GM23248 (cell line): ENCODE results near the gene HOXC13. TPM values are rescaled to one million over a fixed set of nuclear protein-coding genes. Genes with fewer than 3 reads are reported as not detected.

Source experiments
- DNase-seq: peaks from one replicate; pipeline ENCODE4 v3.0.0-alpha.2; 2015
- H2AFZ ChIP-seq: fragments of 200-600 bp; sonication (generic); 2 replicates; pipeline ENCODE4 v1.6.1; 2016; ENCODE audit warnings: antibody characterized with exemption
- H3F3A ChIP-seq: fragments of 200-600 bp; sonication (generic); 2 replicates; pipeline ENCODE4 v1.6.1; 2016; ENCODE audit warnings: mild to moderate bottlenecking, antibody characterized with exemption, mixed run types; ENCODE audit not compliant: insufficient read depth
- H3K27ac ChIP-seq: fragments of 200-600 bp; sonication (generic); 2 replicates; pipeline ENCODE4 v1.5.1; 2016; ENCODE audit warnings: mild to moderate bottlenecking
- H3K27me3 ChIP-seq: fragments of 200-600 bp; sonication (generic); replicated peaks from 2 replicates; pipeline ENCODE4 v1.6.1; 2016; ENCODE audit warnings: mild to moderate bottlenecking; ENCODE audit not compliant: insufficient read depth
- H3K36me3 ChIP-seq: fragments of 200-600 bp; sonication (generic); 2 replicates; pipeline ENCODE4 v1.6.1; 2016; ENCODE audit warnings: low read depth, mild to moderate bottlenecking
- H3K4me1 ChIP-seq: fragments of 200-600 bp; sonication (generic); 2 replicates; pipeline ENCODE4 v1.6.1; 2016; ENCODE audit warnings: mild to moderate bottlenecking; ENCODE audit not compliant: insufficient read depth
- H3K4me2 ChIP-seq: fragments of 200-600 bp; sonication (generic); one replicate; pipeline ENCODE4 v1.6.1; 2016; ENCODE audit warnings: mild to moderate bottlenecking; ENCODE audit not compliant: unreplicated experiment
- H3K4me3 ChIP-seq: fragments of 200-600 bp; sonication (generic); 2 replicates; pipeline ENCODE4 v1.5.1; 2016; ENCODE audit warnings: mild to moderate bottlenecking
- H3K79me2 ChIP-seq: fragments of 200-600 bp; sonication (generic); 2 replicates; pipeline ENCODE4 v1.6.1; 2016; ENCODE audit warnings: mild to moderate bottlenecking; ENCODE audit not compliant: insufficient read depth
- H3K9ac ChIP-seq: fragments of 200-600 bp; sonication (generic); 2 replicates; pipeline ENCODE4 v1.6.1; 2016; ENCODE audit warnings: mild to moderate bottlenecking
- H3K9me2 ChIP-seq: fragments of 200-600 bp; sonication (generic); 2 replicates; pipeline ENCODE4 v1.6.1; 2016; ENCODE audit warnings: mixed run types, mild to moderate bottlenecking, moderate library complexity; ENCODE audit not compliant: insufficient read depth
- H3K9me3 ChIP-seq: fragments of 200-600 bp; sonication (generic); one replicate; pipeline ENCODE4 v1.6.1; 2017; ENCODE audit warnings: low read depth
- H4K20me1 ChIP-seq: fragments of 200-600 bp; sonication (generic); 2 replicates; pipeline ENCODE4 v1.6.0; 2016; ENCODE audit not compliant: insufficient read depth
- EZH2 ChIP-seq: fragments of 200-600 bp; sonication (generic); IDR thresholded peaks from 2 replicates; pipeline ENCODE4 v1.6.1; 2018; ENCODE audit warnings: antibody characterized with exemption, mild to moderate bottlenecking; ENCODE audit not compliant: insufficient read depth, poor library complexity, severe bottlenecking
- EZH2phosphoT487 ChIP-seq: fragments of 200-600 bp; sonication (generic); IDR thresholded peaks from 2 replicates; pipeline ENCODE4 v1.6.1; 2018; ENCODE audit warnings: antibody characterized with exemption, moderate library complexity, mild to moderate bottlenecking, low read depth; ENCODE audit not compliant: insufficient read depth
- WGBS, 2 experiments: methylation state at CpG; one replicate each; pipeline ENCODE4 v1.1.6; 2015 to 2017; ENCODE audit warnings: low lambda C conversion rate in 2 of 2, low coverage in 1 of 2; ENCODE audit errors: missing lambda C conversion rate in 2 of 2; 5-methylcytosine and 5-hydroxymethylcytosine counted together
- in situ Hi-C: fragments of 300-500 bp; cut with MboI; formaldehyde crosslinking; loops from 2 replicates; pipeline ENCODE4 v1.15.0; 2020
- polyA plus RNA-seq: library from polyadenylated mRNA; unstranded; fragments of >200 nt; fragmentation: Nextera tagmentation; extraction: Ambion mirVana; gene quantifications from 2 replicates; pipeline ENCODE4 v1.2.1, GENCODE V29; 2016
- total RNA-seq: library from RNA; depleted of rRNA; stranded (reverse); fragments of >200 nt; shearing (Covaris generic); gene quantifications from 2 replicates; pipeline ENCODE4 v1.2.3, GENCODE V29; 2014

The HOXC13 gene
- total and polyA plus RNA-seq, 2 experiments from 2014 or later = not detected

DNA sequence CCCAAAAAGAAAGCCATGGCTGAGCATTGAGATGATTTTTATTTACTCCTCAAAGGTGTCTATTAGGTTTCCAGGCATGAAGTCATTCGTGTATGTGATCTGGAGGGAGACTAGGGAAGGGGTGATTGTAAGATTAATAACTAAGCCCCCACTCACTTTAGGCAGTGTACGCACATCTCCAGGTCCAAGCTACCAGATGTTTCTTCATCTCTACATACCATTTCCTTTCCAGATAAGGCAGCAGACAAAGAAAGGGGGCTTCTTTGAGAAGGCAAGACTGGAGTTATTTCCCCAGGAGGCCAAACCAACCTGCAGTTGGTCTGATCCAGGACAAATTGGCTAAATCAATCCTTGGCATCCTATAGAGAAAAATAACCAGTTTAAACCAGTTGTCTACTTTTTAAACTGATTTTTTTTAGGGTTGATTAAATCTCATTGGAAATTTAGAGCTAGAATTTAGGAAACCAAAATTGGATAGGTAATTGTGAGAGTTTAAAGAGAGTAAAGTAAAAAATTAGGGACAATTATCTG lies 3.9 kb downstream of the HOXC13 start:
- no peak overlapping the region for H3K4me2 ChIP-seq
- H2AFZ ChIP-seq = no peak overlapping the region
- no peaks in the 10 kb centered on the region for H3K9me3 ChIP-seq
- WGBS, 2 experiments = 21 to 41% methylated on average over 2 of the region's 2 CpGs
- H3K9ac ChIP-seq = no peak overlapping the region
- no peaks in the 10 kb centered on the region for H3K4me1 ChIP-seq
- H4K20me1 ChIP-seq = no peaks in the 10 kb centered on the region
- no peak for DNase-seq
- no peaks in the 10 kb centered on the region for H3K9me2 ChIP-seq
- no peaks in the 10 kb centered on the region for H3K79me2 ChIP-seq
- in situ Hi-C loops = no loop called here
- no peaks in the 10 kb centered on the region for H3F3A ChIP-seq
- peaks cover 97% of the 10 kb centered on the region for H3K27me3 ChIP-seq
- TF ChIP-seq EZH2phosphoT487 (no peak), EZH2 (no peak)
- no peak overlapping the region for H3K4me3 ChIP-seq
- no peak overlapping the region for H3K27ac ChIP-seq
- no peaks in the 10 kb centered on the region for H3K36me3 ChIP-seq

DNA sequence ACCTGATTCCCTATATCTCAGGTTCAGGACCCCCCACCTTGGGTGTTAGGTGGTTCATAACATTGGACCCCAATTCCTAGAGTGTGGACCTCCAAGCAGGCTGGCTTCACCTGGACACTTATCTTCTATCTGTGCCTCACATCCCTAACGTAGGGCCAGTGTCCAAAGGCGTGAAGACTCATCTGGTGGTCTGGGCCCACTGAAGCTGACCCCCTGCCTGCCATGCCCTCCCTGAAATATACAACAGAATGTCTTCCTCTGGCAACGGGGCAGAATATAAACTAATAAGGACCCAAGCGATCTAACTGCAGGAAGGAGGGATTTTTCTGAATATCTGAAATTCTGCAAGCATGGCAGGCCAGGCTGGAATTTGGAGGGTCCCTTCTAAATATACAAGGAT lies 5.6 kb downstream of the HOXC13 start:
- TF ChIP-seq EZH2 (no peak), EZH2phosphoT487 (no peak)
- no peak overlapping the region for H3K9ac ChIP-seq
- no peaks in the 10 kb centered on the region for H4K20me1 ChIP-seq
- H3K4me3 ChIP-seq = no peak overlapping the region
- peaks cover 94% of the 10 kb centered on the region for H3K27me3 ChIP-seq
- no peaks in the 10 kb centered on the region for H3K79me2 ChIP-seq
- H3K36me3 ChIP-seq = no peaks in the 10 kb centered on the region
- no peaks in the 10 kb centered on the region for H3F3A ChIP-seq
- H3K9me3 ChIP-seq = no peaks in the 10 kb centered on the region
- no peak overlapping the region for H2AFZ ChIP-seq
- WGBS, 2 experiments = 22 to 38% methylated on average over 4 of the region's 4 CpGs
- in situ Hi-C loops = no loop called here
- H3K4me2 ChIP-seq = no peak overlapping the region
- no peaks in the 10 kb centered on the region for H3K9me2 ChIP-seq
- H3K4me1 ChIP-seq = no peaks in the 10 kb centered on the region
- H3K27ac ChIP-seq = no peak overlapping the region
- DNase-seq = no peak

DNA sequence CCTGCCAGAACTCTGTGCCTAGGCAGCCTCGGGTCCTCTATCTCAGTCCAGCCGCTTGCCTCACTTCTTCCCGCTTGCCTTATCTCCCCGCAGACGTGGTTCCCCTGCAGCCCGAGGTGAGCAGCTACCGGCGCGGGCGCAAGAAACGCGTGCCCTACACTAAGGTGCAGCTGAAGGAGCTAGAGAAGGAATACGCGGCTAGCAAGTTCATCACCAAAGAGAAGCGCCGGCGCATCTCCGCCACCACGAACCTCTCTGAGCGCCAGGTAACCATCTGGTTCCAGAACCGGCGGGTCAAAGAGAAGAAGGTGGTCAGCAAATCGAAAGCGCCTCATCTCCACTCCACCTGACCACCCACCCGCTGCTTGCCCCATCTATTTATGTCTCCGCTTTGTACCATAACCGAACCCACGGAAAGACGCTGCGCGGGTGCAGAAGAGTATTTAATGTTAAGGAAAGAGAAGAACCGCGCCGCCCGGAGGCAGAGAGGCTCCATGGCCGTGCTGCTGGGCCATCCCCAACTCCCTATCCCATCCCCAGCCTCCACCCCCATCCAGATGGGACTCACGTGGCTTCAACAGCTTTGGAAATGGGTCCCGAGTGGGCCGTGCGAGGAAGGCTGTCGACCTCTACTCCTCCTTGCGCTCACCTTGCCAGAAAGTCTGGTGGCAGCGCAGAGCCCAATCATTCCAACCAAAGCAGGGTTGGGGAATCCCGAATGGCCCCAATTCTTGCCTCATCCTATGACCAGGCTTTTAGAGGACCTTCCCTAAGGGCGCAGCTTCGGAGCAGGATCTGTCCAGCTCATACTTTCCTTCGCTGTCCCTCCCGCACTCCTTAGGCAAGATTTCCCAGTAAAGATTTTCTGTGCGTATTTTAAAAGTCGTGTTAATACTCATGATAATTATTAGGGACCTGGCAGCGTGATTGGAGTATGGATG lies 6.5 kb downstream of the HOXC13 start:
- Histone ChIP-seq H3K4me1 (no peaks in the 10 kb centered on the region), H3K36me3 (no peaks in the 10 kb centered on the region), H3K9ac (no peak overlapping the region), H3K27me3 (peaks cover 94% of the 10 kb centered on the region), H3K79me2 (no peaks in the 10 kb centered on the region), H3K9me2 (no peaks in the 10 kb centered on the region), H3K27ac (no peak overlapping the region), H4K20me1 (no peaks in the 10 kb centered on the region), H3F3A (no peaks in the 10 kb centered on the region), H2AFZ (no peak overlapping the region), H3K4me3 (no peak overlapping the region), H3K4me2 (no peak overlapping the region), H3K9me3 (no peaks in the 10 kb centered on the region)
- in situ Hi-C loops = no loop called here
- peak; percentile 33 for DNase-seq
- TF ChIP-seq EZH2phosphoT487 (peak; percentile 12; the same call in 1 of the 2 replicates), EZH2 (peak; percentile 13)
- WGBS, 2 experiments = 10 to 12% methylated on average over 51 of the region's 51 CpGs

DNA sequence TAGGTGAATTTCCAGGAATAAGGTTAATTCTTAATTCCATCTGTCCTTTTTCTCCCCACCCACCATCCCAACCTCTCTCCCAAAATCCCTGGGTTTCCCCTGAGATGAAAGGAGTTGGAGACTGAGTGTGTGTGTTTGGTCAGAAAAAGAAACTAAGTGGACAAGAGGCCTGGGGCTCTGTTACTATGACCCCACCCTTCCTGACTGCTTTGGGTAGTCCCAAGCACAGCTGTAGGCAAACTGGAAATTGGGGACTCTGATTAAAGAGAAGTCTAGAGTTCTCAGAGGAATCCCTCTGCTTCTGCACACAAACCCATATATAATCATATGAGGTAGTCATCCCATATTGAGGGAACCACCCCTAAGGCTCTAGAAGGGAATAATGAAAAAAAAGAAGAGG lies 9.1 kb downstream of the HOXC13 start:
- no peak for DNase-seq
- no peaks in the 10 kb centered on the region for H3K4me1 ChIP-seq
- no peak overlapping the region for H3K4me2 ChIP-seq
- no peaks in the 10 kb centered on the region for H3K9me2 ChIP-seq
- H3K36me3 ChIP-seq = no peaks in the 10 kb centered on the region
- no peak overlapping the region for H3K27ac ChIP-seq
- no peak overlapping the region for H2AFZ ChIP-seq
- no peak overlapping the region for H3K4me3 ChIP-seq
- in situ Hi-C loops = no loop called here
- no peaks in the 10 kb centered on the region for H3K79me2 ChIP-seq
- no peak overlapping the region for H3K9ac ChIP-seq
- peaks cover 97% of the 10 kb centered on the region for H3K27me3 ChIP-seq
- H3K9me3 ChIP-seq = no peaks in the 10 kb centered on the region
- no peaks in the 10 kb centered on the region for H4K20me1 ChIP-seq
- TF ChIP-seq EZH2 (no peak), EZH2phosphoT487 (no peak)
- H3F3A ChIP-seq = no peaks in the 10 kb centered on the region
